HL-60 (cell line): ENCODE measurements around the gene NADSYN1.

Experiments used
- POLR2AphosphoS5 ChIP-seq: IDR thresholded peaks from 2 replicates; pipeline ENCODE4 v1.6.1; 2012; ENCODE audit warnings: low read depth
- SPI1 ChIP-seq: IDR thresholded peaks from 2 replicates; pipeline ENCODE4 v1.6.1; 2012; ENCODE audit warnings: low read depth, mild to moderate bottlenecking, borderline replicate concordance
- TF ChIP-seq, protein P1 (sequence below): IDR thresholded peaks from one replicate; pipeline ENCODE4 v1.5.1; 2011; ENCODE audit warnings: low read length, control low read depth, inconsistent platforms; ENCODE audit not compliant: insufficient read depth
- TF ChIP-seq, protein P2 (sequence below): IDR thresholded peaks from 2 replicates; pipeline ENCODE4 v1.6.1; 2012; ENCODE audit warnings: low read depth; ENCODE audit not compliant: insufficient replicate concordance

DNA sequence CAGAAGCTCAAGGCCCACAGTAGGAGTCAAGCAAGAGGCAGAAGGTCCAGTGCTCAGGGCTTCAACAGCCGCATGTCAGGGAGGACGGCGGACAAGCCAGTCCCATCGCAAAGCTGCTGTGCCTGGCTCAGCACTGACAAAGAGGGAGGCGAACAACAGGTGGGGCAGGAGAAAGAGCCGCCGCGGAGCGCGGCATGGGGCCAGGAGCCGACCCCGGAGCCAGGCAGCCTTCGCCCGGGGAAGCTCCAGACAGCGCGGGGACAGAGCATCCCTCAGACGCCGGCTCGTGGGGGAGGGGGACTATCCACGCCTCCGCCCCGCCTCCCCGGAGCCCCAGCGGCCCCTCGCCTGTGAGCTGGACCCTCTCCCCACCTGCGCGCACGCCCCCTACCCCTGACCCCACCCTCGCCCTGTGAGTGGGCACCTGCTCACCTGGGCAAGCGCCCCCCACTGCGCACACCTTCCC, 5.2 kb upstream of the NADSYN1 start:
- TF ChIP-seq, protein P1, sequence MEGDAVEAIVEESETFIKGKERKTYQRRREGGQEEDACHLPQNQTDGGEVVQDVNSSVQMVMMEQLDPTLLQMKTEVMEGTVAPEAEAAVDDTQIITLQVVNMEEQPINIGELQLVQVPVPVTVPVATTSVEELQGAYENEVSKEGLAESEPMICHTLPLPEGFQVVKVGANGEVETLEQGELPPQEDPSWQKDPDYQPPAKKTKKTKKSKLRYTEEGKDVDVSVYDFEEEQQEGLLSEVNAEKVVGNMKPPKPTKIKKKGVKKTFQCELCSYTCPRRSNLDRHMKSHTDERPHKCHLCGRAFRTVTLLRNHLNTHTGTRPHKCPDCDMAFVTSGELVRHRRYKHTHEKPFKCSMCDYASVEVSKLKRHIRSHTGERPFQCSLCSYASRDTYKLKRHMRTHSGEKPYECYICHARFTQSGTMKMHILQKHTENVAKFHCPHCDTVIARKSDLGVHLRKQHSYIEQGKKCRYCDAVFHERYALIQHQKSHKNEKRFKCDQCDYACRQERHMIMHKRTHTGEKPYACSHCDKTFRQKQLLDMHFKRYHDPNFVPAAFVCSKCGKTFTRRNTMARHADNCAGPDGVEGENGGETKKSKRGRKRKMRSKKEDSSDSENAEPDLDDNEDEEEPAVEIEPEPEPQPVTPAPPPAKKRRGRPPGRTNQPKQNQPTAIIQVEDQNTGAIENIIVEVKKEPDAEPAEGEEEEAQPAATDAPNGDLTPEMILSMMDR, result no peak
- TF ChIP-seq POLR2AphosphoS5 (no peak; the same call in none of the 2 replicates), SPI1 (no peak)
- TF ChIP-seq, protein P2, sequence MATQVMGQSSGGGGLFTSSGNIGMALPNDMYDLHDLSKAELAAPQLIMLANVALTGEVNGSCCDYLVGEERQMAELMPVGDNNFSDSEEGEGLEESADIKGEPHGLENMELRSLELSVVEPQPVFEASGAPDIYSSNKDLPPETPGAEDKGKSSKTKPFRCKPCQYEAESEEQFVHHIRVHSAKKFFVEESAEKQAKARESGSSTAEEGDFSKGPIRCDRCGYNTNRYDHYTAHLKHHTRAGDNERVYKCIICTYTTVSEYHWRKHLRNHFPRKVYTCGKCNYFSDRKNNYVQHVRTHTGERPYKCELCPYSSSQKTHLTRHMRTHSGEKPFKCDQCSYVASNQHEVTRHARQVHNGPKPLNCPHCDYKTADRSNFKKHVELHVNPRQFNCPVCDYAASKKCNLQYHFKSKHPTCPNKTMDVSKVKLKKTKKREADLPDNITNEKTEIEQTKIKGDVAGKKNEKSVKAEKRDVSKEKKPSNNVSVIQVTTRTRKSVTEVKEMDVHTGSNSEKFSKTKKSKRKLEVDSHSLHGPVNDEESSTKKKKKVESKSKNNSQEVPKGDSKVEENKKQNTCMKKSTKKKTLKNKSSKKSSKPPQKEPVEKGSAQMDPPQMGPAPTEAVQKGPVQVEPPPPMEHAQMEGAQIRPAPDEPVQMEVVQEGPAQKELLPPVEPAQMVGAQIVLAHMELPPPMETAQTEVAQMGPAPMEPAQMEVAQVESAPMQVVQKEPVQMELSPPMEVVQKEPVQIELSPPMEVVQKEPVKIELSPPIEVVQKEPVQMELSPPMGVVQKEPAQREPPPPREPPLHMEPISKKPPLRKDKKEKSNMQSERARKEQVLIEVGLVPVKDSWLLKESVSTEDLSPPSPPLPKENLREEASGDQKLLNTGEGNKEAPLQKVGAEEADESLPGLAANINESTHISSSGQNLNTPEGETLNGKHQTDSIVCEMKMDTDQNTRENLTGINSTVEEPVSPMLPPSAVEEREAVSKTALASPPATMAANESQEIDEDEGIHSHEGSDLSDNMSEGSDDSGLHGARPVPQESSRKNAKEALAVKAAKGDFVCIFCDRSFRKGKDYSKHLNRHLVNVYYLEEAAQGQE, result no peak
